A549 treated with RU486 at 1 μM for 4 hours (cell line): Measurements from ENCODE around the gene PLD5. TPM values are rescaled to one million over a fixed set of nuclear protein-coding genes. Genes with fewer than 3 reads are reported as not detected.

Source experiments
- total RNA-seq: library from RNA; stranded (reverse); fragments of 200-300 nt; extraction: Qiagen RNA extraction; gene quantifications from 5 replicates; pipeline ENCODE4 v1.2.3, GENCODE V29; 2022; ENCODE audit warnings: low read depth

Gene PLD5
- 0.93 to 1.7 TPM (median 1.3 TPM) in 5 replicates for total RNA-seq

DNA sequence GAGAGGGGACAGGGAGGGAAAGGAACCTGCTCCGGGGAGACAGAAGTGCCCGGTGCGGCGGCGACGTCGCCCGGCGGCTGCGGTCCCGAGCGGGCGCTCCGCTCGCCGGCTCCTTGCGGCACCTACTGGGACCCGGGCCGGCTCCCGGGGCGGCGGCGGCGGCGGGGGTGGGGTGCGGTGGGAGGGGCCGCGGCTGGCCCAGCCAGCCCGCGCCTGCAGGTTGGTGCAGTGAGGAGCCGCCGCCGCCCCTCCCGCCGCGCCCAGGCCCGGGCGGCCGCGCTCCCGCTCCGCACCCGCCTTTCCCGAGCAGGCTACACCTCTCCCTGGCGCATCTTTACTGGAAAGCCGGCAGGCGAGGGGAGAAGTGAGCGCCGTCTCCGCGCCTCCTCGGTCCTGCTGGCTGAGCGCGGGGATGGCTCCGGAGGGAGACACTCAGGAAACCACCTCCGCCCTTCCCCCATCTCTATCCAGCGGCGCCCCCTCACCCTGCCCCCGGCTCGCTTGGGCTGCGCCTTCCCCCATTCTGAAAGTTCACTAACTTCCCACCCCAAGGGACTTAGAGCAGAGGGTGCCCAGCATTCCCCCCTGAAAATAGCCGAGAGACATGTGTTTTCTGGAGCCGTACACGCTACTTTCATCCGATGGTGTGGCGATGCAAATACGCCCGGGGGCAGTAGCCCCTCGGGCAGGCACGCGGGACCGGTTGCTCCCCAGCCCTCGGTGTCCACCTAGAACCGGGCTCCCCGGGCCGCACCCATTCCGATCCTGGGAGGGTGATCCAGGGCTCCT lies at the start of gene PLD5:
TSS of gene PLD5 (minus strand) at position 127 of the 789 bp plus-strand sequence.

